NCI-H1436 (cell line): ENCODE measurements around the gene ITGAV.

Experiments
- DNase-seq: peaks from one replicate; lab custom pipeline; 2025; lab: John Stamatoyannopoulos, UW

ITGAV gene

DNA sequence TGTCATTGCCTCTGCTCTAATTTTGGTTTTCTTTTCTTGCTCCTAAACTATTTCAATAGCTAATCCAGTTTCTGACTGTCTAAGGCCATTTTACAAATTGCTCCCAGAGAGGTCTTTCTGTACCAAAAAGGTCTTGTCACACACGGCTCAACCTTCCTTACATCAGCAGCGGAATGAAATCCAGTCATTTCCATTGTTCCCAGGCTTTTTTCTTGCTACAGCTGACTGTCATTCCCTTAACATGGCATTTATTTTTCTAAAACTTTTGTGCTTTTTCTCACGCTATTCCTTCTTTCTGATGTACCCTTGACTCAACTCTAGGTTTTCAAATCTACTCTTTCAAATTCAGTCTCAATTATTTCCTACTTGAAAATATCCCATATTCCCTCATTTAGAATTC lies 128.3 kb downstream of the ITGAV start:
- no peak for DNase-seq

DNA sequence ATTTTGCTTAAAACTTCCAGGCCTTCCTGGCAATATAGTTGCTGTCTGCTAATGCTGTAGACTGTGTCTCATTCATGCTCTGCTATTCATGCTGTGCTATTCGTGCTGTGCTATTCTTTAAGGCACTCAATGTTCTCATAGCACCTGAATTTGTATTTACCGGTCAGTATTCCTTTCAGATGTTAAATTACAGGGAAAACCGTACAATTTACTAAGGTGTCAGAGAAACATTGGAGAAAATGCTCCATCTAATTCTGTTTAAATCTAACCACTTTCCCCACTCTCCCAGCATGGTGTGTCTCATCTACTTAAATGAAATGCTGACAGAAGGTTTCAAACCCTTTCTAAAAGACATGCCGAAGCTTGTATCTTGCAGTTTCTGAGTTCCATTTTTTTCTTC lies 129.0 kb downstream of the ITGAV start:
- no peak for DNase-seq

DNA sequence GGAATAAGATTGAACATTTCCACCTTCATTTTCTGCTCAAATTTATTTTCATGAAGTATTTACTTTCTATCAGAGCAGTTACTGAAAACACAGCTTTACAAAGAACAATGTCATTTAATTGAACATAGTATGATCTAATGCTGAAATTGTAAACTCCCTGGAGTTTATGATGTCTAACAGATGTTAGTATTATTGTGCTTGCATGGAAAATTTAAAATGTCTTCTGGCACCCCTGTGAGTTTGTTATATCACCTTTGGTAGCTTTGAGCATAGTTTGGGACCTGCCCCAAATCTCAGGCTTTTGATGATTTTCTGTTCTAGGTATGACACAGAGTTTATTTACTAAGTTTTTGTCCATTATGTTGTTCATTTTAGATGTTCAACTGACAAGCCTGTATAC lies 132.1 kb downstream of the ITGAV start:
- DNase-seq = no peak

DNA sequence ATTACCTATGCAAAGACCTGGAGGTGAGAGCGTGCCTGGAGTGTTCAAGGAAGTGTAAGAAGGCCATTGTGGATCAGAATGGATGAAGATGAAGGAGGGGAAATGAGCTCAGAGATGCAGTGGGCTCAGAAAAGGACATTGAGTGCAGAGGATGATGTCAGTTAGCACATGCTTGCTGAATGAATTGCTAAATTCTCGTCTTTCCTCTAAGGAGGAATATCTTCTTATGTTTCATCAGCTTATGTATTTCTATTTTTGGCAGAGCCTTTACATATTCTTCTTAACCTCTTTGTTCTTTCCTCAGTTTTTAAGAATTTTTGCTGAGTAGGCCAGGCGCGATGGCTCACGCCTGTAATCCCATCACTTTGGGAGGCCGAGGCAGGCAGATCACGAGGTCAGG lies 134.9 kb downstream of the ITGAV start:
- no peak for DNase-seq

DNA sequence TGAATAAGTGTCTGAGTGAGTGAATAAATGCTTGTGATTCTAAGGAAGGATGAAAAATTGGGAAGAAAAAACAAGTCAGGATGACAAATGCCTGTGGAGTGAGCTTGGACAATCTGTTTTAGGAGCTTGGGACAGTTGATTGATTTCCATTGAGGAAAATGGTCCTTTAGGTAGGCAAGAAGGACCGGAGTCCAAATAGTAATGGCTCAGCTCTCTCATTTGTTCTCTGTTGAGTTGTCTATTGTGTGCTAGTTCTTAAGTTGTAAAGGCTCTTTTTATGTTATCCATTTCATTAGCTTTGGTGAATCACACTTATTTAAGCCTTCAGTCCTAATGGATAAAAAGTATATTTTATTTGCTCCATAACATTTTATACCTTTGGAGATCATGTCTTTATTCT lies 135.9 kb downstream of the ITGAV start:
- DNase-seq = no peak

DNA sequence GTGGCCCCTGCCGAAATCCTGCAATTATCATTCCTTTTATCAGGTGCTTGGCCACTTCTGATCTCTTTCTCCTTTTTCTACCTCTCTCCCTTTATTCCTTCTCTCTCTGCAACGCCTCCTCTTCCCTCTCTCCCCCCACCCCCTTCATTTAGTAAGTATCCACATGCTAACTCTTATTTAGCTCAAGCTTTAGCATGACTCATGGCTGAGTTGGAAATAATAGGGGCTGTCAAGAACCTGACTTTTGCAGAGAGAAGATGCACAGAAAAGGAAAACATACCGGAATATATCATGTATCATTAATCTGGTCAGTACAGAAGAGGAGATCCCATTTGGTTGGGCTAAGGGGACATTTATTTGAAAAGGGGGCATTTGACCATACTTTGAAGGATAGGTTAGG lies 137.1 kb downstream of the ITGAV start:
- DNase-seq = no peak

DNA sequence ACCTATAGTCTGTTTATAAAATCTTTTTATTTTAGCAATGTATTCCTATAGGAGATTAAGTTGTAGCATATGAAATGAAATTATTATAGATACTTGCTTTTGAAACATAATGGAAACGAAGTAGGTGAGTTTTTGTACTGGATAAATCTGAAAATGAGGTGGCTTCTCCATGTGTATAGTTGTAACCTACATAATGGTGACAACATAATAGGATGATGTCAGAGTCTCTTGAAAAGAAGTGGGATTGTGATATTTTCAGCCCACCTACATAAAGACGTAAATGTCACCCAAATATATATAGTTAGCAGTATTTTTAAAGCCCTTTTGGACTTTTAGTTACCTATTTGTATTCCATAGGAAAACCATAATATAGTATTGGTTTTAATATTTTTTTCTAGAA lies 138.8 kb downstream of the ITGAV start:
- DNase-seq = no peak
